ENCODE results near the gene KLLN. TPM values are rescaled to one million over a fixed set of nuclear protein-coding genes. Genes with fewer than 3 reads are reported as not detected.

KLLN gene
- total and polyA plus RNA-seq, 2 of the 13 experiments (the other 11 are each of a cell fraction or from before 2014, with no cell fraction given): 0.08 to 0.44 TPM

DNA sequence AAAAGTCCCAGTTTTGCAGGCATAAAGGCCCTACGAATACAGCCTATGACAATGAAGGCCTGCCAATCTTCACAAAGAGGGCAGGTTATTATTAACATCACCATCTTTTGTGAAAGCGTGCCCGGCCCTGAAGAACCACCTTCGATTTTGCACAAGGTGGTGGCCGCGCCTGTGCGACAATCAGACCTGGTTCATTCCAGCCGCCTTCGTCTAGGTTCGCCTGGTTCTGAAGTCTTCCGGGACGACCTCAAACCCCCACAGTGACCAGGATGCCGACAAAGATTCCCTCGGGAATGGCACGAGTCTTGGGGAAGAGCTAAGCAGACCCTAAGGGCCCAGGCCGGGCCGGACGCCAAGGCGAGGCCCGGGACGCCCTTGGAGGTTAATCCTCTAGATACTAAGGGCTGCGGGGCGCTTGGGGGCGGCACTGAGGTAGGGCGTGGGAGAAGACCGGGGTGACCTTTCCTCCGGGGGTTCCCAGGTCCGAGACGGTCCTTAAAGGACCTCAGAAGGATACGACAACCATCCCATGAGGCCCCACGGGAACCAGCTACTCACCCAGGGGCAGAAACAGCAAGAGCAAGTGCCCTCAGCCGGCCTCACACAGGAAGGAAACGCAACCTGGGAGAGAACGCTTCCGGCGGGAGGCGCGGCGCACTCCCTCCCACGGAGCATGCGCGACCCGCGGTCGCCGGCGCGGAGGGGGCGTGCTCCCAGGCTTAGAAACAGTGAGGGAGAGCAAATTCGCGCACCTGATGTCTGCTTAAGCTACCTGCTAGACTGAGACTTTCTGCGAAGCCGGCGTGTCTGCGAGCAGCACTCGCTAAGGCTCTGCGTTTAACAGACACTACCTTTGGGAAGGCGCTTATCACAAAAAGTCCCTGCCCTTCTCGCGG lies 45.5 kb downstream of the KLLN start, which contains the start of gene ATAD1 (continued):
- TF ChIP-seq ZBTB20 (CRISPR knock-in tag; IDR thresholded peaks at IDR 0.05; ENCODE audit: borderline replicate concordance, low read depth) (no peak), NR2F2 (IDR thresholded peaks at IDR 0.05; ENCODE audit: borderline replicate concordance, low read depth) (no peak), ZNF703 (CRISPR knock-in tag; IDR thresholded peaks at IDR 0.05; ENCODE audit: borderline replicate concordance) (no peak), GZF1 (CRISPR knock-in tag; IDR thresholded peaks at IDR 0.05) (no peak), HIVEP1 (CRISPR knock-in tag; IDR thresholded peaks at IDR 0.05) (no peak; the same call in 1 of the 2 replicates), ZNF800 (CRISPR knock-in tag; IDR thresholded peaks at IDR 0.05) (0 out of 2 replicates have a peak, but pooled peaks have one; percentile 16), ZNF432 (CRISPR knock-in tag; IDR thresholded peaks at IDR 0.05; ENCODE audit: borderline replicate concordance) (no peak), ZFYVE20 (CRISPR knock-in tag; IDR thresholded peaks at IDR 0.05; ENCODE audit: borderline replicate concordance, low read depth) (no peak), ZNF614 (CRISPR knock-in tag; IDR thresholded peaks at IDR 0.05; ENCODE audit: borderline replicate concordance) (0 out of 2 replicates have a peak, but pooled peaks have one; percentile 53), MYC (CRISPR knock-in tag; IDR thresholded peaks at IDR 0.05; ENCODE audit: borderline replicate concordance) (peak; percentile 74; the same call in 1 of the 2 replicates), ZNF512B (CRISPR knock-in tag; IDR thresholded peaks at IDR 0.05; ENCODE audit: borderline replicate concordance) (no peak), NCOA5 (CRISPR knock-in tag; IDR thresholded peaks at IDR 0.05) (no peak), ZNF546 (CRISPR knock-in tag; conservative IDR thresholded peaks at IDR 0.05) (no peak), TAF15 (IDR thresholded peaks at IDR 0.05; ENCODE audit: low read depth, low read length, poor library complexity, severe bottlenecking) (no peak), NFE2 (CRISPR knock-in tag; IDR thresholded peaks at IDR 0.05) (no peak), ZFP36L2 (CRISPR knock-in tag; IDR thresholded peaks at IDR 0.05) (no peak), ZNF564 (CRISPR knock-in tag; IDR thresholded peaks at IDR 0.05) (no peak)
- TF ChIP-seq, protein P1, sequence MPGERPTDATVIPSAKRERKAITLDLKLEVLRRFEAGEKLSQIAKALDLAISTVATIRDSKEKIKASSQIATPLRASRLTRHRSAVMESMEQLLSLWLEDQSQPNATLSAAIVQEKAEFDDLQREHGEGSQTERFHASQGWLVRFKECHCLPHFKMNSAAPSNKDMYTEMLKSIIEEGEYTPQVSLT (CRISPR knock-in tag; IDR thresholded peaks at IDR 0.05; ENCODE audit: borderline replicate concordance, low read depth): no peak
- TF ChIP-seq, protein P2, sequence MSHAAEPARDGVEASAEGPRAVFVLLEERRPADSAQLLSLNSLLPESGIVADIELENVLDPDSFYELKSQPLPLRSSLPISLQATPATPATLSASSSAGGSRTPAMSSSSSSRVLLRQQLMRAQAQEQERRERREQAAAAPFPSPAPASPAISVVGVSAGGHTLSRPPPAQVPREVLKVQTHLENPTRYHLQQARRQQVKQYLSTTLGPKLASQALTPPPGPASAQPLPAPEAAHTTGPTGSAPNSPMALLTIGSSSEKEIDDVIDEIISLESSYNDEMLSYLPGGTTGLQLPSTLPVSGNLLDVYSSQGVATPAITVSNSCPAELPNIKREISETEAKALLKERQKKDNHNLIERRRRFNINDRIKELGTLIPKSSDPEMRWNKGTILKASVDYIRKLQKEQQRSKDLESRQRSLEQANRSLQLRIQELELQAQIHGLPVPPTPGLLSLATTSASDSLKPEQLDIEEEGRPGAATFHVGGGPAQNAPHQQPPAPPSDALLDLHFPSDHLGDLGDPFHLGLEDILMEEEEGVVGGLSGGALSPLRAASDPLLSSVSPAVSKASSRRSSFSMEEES (CRISPR knock-in tag; IDR thresholded peaks at IDR 0.05): 0 out of 2 replicates have a peak, but pooled peaks have one; percentile 4
- TF ChIP-seq, protein P3, sequence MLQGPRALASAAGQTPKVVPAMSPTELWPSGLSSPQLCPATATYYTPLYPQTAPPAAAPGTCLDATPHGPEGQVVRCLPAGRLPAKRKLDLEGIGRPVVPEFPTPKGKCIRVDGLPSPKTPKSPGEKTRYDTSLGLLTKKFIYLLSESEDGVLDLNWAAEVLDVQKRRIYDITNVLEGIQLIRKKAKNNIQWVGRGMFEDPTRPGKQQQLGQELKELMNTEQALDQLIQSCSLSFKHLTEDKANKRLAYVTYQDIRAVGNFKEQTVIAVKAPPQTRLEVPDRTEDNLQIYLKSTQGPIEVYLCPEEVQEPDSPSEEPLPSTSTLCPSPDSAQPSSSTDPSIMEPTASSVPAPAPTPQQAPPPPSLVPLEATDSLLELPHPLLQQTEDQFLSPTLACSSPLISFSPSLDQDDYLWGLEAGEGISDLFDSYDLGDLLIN (CRISPR knock-in tag; IDR thresholded peaks at IDR 0.05; ENCODE audit: borderline replicate concordance): no peak

Data from HepG2 (cell line).